ENCODE data around the gene WIZ.
A peak's percentile ranks its signal among the peaks of the same experiment; 100 is the strongest.
"Not testable (repeated sequence)": the region's sequence is repeated elsewhere in the genome, so short reads cannot be mapped to it uniquely, and the experiment has no call there.

Gene WIZ, protein sequence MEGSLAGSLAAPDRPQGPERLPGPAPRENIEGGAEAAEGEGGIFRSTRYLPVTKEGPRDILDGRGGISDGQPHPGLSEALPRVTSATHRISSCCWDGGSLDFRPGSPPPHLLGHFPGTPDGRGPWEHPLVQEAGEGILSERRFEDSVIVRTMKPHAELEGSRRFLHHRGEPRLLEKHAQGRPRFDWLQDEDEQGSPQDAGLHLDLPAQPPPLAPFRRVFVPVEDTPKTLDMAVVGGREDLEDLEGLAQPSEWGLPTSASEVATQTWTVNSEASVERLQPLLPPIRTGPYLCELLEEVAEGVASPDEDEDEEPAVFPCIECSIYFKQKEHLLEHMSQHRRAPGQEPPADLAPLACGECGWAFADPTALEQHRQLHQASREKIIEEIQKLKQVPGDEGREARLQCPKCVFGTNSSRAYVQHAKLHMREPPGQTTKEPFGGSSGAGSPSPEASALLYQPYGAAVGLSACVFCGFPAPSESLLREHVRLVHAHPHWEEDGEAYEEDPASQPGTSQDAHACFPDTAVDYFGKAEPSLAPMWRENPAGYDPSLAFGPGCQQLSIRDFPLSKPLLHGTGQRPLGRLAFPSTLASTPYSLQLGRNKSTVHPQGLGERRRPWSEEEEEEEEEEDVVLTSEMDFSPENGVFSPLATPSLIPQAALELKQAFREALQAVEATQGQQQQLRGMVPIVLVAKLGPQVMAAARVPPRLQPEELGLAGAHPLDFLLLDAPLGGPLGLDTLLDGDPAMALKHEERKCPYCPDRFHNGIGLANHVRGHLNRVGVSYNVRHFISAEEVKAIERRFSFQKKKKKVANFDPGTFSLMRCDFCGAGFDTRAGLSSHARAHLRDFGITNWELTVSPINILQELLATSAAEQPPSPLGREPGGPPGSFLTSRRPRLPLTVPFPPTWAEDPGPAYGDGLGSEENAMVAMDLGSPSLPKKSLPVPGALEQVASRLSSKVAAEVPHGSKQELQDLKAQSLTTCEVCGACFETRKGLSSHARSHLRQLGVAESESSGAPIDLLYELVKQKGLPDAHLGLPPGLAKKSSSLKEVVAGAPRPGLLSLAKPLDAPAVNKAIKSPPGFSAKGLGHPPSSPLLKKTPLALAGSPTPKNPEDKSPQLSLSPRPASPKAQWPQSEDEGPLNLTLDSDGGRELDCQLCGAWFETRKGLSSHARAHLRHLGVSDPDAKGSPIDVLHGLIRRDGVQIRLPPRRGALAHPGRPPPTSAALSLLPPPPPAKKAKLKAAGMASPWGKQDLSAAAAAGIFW (N-terminal part only)

DNA sequence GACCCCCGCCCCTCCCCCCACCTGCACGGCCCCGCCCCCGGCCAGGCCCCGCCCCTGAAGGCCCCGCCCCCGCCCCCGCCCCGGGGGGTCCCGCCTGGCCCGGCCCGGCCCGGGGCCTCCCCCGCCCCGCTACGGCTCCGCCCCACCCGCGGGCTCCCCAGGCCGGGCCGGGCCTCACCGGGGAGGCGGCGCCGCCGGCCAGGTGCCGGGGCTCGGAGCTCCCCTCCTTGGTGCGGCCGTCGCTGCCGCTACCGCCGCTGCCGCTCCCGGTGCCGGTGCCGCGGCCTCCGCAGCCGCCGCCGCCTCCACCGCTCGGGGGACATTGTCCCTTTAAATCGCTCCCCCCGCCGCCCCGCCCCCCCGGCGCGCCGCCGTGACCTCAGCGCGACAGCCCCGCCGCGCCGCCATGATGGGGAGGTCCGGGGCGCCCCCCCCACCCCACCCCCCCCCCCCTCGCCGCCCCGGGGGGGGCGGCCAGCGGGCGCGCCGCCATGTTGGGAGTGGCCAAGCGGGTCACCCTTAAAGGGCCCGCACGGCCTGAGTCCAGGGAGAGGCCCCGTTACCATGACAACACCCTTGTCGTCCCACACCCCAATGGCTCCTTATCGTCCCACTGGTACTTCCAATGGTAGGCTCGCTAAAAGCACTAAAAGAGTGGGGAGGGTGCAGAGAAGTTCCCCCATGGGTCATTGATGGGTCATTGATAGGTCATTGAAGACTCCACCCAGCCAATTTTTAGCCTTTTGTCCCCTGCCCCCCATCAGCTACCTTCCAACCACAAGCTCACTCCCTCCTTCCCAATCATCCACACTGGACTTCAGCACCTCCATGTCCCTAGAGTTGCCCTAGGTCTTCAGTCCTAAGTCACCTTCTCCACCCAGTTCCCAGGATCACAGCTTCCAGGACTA lies at the start of gene WIZ:
TSS of gene WIZ (minus strand) at position 337 of the 908 bp plus-strand sequence. CDS start 1,649 bp downstream, outside the sequence.
- peak; percentile 76 for DNase-seq

DNA sequence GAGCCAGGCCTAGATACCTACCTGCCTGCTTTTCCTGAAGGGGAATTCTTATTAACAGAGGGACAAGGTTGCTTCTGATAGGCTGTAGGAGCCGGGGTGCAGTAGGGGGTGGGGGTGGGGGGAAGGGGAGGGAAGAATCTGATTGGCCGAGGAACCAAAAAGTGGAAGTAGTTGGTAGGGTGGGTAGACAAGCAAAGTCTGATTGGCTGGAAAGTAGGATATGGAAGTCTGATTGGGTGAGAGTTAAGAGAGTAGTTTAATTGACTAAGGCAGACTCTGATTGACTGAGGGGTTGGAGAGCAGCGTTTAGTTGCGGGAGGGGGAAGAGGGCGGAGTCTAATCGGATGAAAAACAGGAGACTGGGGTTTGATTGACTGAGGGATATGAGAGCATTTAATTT lies 49.2 kb upstream of the WIZ start:
- no peak for DNase-seq

GRCh38 chr19:15498156-15498858 lies 48.6 kb upstream of the WIZ start:
- no peak for DNase-seq

GRCh38 chr19:15495151-15495550 lies 45.4 kb upstream of the WIZ start:
- no peak for DNase-seq

GRCh38 chr19:15488489-15489226 lies 38.9 kb upstream of the WIZ start:
- no peak for DNase-seq

- DNase-seq, result no peak
These were observed 37.3 kb upstream of the WIZ start for GRCh38 chr19:15487038-15487437.

DNA sequence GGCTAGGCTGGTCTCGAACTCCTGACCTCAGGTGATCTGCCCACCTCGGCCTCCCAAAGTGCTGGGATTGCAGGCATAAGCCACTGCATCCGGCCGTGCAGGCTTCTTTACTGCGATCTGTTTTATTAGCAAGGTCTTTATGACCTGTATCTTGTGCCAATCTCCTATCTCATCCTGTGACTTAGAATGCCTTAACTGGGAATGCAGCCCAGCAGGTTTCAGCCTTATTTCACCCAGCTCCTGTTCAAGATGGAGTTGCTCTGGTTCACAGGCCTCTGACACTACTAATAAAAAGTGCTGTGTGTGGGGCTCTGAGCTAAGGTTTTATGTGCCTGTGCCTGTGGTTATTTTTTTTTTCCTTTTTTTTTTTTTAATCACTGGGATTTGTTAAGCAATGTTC lies 36.0 kb upstream of the WIZ start:
- not testable (repeated sequence) for DNase-seq

- DNase-seq, result not testable (repeated sequence)
These were observed 31.2 kb upstream of the WIZ start for GRCh38 chr19:15480996-15481395.

DNA sequence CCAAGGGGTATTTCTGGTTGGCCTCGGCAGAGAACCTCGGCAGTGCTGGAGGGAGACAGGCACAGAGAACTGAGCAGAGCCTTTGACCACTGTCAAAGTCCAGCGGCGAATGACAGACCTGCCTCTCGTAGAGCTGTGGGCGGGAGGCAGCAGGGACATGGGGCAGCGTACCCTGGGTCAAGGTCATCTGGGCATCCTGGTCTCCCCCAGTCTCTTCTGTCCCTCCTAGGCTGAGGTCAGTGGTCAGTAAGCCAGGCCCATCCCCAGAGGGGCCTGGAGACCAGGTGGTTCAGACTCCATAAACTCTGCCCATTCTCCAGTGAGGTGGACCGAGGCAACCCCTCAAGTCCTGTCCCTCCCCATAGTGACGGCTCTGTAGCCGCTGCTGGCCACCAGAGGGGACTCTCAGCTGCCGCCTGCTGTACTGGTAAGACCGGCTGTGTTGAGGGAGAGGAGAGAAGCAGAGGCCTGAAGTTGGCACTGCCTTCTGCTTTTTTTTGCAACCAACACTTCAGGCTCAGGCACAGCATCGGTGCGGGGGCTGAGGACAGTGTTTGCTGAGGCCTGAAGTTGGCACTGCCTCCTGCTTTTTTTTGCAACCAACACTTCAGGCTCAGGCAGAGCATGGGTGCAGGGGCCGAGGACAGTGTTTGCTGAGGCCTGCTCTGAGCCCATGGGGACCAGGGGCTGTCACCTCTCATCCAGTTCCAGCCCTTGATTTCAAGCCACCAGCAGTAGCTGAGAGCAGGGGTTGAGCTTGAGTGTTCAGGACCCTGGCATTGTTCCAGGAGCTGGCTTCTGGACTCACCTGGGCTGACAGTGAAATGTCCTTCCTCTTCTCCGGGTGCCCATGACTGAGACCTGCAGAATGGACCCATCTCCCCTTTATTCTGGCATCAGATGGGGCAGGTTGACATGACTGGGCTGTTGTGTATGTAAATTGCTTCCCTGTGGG lies 29.9 kb upstream of the WIZ start, which contains the start of gene PGLYRP2:
TSS of gene PGLYRP2 (minus strand) at position 111 of the 955 bp plus-strand sequence. CDS start 130 bp downstream, outside the sequence.
- no peak for DNase-seq

- DNase-seq, result no peak
These were observed 26.6 kb upstream of the WIZ start for GRCh38 chr19:15476325-15476724.

GRCh38 chr19:15475611-15476010 lies 25.9 kb upstream of the WIZ start:
- DNase-seq, result no peak

DNA sequence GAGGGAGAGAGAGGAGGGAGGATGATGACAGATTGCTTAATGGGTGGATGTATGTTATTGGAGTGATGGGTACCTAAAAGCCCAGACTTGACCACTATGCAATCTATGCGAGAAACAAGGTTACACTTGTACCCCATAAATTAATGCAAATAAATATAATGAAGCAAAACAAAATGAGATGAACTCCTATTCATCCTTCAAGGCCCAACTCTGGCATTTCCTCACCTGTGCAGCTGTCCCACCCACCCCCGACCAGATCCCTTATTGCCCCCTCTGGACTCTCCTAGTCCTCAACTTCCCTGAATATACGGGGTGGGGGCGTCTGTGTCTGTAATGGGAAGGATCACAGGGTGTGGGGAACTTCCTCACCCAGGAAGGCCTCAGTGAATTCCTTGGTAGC lies 25.4 kb upstream of the WIZ start:
- DNase-seq, result no peak

- not testable (repeated sequence) for DNase-seq
These were observed 24.1 kb upstream of the WIZ start for GRCh38 chr19:15473821-15474220.

DNA sequence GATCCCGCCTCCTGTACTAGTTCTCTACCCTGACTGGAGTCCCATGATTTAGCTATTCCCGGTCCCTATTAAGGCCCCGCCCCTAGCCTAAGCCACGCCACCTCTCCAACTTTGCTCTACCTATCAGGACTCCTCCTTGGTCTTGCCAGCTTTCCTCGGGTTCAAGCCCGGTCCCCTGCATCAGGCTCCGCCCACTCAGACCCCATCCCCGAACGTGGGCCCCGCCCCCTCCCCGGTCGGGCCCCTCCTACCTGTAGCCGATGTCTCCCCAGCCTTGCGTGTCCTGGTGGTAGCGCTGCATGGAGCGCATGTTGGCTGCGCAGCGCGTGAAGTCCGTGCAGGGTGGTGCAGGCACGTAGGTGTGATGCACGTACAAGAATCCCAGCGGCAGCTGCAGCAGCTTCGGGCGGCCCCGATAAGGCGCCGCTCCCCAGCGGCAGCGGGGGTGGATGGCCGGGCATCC lies 21.9 kb upstream of the WIZ start:
- no peak for DNase-seq

GRCh38 chr19:15469513-15470297 lies 19.9 kb upstream of the WIZ start:
- DNase-seq, result no peak

- no peak for DNase-seq
These were observed 19.1 kb upstream of the WIZ start for GRCh38 chr19:15468675-15469512.

- no peak for DNase-seq
These were observed 18.0 kb upstream of the WIZ start for GRCh38 chr19:15467734-15468214.

Measured in EL (cell line).